ENCODE results near the gene SELENOT. TPM values are rescaled to one million over a fixed set of nuclear protein-coding genes. Genes with fewer than 3 reads are reported as not detected.

SELENOT gene
- total and polyA plus RNA-seq, 5 experiments from 2014 or later: 61.4 to 267 (median 142) TPM

Other genes with a start within 250 kb of the SELENOT start
- gene TSC22D2, start 195.0 kb upstream of the SELENOT start, total RNA-seq: 10 to 100 TPM; 25.9 to 28.9 TPM
- 10 to 100 TPM in 1 of 3 donors, 1 to 10 TPM in 2; 6.3 to 11.8 (median 8.0) TPM for gene TSC22D2, start 195.0 kb upstream of the SELENOT start, polyA plus RNA-seq
- gene SERP1, start 56.8 kb upstream of the SELENOT start, total RNA-seq: 100 to 1,000 TPM; 114 to 118 TPM
- 100 to 1,000 TPM; 121 to 165 (median 144) TPM for gene SERP1, start 56.8 kb upstream of the SELENOT start, polyA plus RNA-seq
- 100 to 1,000 TPM; 103 to 120 TPM for gene EIF2A, start 56.5 kb upstream of the SELENOT start, total RNA-seq
- gene EIF2A, start 56.5 kb upstream of the SELENOT start, polyA plus RNA-seq: 10 to 100 TPM; 47.7 to 67.2 (median 50.8) TPM
- not detected for gene ERICH6, start 100.6 kb downstream of the SELENOT start, total RNA-seq
- gene ERICH6, start 100.6 kb downstream of the SELENOT start, polyA plus RNA-seq: under 1 TPM; 0.14 to 0.60 (median 0.27) TPM
- 10 to 100 TPM; 16.9 to 18.4 TPM for gene SIAH2, start 159.8 kb downstream of the SELENOT start, total RNA-seq
- 10 to 100 TPM; 10.9 to 20.5 (median 20.3) TPM for gene SIAH2, start 159.8 kb downstream of the SELENOT start, polyA plus RNA-seq